Measurements from ENCODE around the gene SPPL2C.
A peak's percentile ranks its signal among the peaks of the same experiment; 100 is the strongest.

Gene SPPL2C

DNA sequence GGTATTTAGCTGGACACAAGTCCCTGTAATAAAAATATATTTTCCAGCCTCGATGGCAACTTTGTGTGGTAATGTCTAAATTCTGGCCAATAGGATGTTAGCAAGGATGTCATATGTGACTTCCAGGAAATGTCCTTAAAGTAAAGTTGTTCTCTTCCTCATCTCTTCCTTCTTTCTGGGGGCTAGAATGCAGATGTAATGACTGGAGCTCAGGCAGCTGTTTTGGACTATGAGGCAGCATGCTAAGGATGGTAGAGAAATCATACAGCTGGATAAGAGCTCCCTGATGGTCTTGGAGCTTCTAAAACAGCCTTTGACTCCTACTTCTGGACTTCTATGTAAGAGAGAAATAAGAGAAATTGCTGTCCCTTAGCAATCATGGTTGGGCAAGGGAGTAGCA is 32.8 kb downstream of the SPPL2C start:
- no peak for DNase-seq (ENCODE audit: low spot score)

DNA sequence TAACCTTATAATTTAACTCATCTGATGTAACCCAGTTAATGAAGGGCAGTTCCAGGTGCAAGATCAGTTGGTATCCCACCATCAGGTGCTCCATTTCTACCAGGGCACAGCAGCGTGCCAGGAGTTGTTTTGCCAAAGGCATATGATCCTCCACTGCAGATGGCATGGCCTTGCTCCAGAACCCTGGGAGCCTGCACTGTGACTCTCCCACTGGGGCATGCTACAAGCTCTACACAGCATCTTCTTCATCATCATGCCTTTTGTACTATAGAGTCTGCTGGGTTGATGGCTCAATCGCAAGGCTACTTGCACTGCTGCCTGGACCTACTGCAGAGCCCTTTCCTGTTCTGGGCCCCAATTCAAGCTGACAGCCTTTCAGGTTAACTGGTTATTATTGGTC is 38.4 kb downstream of the SPPL2C start:
- peak; percentile 69 for DNase-seq (ENCODE audit: low spot score)

DNA sequence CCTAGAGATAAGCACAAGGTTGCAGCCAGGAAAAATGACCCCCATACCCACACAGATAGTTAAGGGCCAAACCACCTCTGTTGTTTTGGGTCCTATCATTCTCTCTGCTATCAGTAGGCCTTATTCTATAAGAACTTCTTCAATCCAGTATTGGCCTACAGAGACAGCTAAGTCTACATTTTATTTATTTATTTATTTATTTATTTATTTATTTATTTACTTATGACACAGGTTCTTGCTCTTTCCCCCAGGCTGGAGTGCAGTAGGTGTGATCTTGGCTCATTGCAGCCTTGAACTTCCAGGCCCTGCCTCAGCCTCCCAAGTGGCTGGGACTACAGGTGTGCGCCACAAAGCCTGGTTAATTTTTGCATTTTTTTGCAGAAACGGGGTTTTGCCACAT is 42.2 kb downstream of the SPPL2C start:
- no peak for DNase-seq (ENCODE audit: low spot score)

DNA sequence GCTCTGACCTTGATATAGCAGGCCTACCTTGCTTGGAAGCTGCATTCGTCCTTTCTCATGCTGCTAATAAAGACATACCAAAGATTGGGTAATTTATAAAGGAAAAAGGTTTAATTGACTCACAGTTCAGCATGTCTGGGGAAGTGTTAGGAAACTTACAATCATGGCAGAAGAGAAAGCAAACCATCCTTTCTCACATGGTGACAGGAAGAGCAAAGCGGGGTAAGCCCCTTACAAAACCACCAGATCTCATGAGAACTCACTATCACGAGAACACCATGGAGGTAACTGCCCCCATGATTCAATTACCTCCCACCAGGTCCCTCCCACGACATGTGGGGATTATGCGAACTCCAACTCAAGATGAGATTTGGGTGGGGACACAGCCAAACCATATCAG is 43.7 kb downstream of the SPPL2C start:
- DNase-seq (ENCODE audit: low spot score), result no peak

DNA sequence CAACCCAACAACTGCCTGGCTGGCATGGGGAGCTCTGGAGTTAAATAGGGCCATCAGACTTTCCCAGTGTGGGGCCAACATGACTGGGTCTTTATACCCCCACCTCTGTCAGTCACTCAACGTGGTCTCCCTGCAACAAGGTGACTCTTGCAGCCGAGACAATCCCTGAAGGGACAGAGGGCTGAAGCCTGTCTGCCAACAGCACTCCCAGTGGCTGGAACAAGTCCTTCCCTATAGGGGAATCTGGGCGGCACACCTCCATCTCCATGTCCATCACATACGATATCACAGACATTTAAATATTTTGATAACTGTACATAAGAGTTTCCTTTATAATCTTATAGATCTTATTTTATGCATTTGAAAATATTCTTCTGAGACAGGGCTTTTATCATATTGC is 44.9 kb downstream of the SPPL2C start:
- DNase-seq (ENCODE audit: low spot score), result no peak

DNA sequence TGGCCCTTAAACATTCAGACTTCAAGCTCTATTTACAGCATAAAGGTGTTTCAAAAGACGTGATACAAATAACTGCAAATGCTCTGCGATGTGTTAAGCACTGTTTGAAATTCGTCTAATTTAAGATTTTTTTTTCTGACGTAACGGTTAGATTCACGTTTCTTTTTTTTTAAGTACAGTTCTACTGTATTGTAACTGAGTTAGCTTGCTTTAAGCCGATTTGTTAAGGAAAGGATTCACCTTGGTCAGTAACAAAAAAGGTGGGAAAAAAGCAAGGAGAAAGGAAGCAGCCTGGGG is 49.0 kb downstream of the SPPL2C start:
- DNase-seq (ENCODE audit: low spot score), result no peak

DNA sequence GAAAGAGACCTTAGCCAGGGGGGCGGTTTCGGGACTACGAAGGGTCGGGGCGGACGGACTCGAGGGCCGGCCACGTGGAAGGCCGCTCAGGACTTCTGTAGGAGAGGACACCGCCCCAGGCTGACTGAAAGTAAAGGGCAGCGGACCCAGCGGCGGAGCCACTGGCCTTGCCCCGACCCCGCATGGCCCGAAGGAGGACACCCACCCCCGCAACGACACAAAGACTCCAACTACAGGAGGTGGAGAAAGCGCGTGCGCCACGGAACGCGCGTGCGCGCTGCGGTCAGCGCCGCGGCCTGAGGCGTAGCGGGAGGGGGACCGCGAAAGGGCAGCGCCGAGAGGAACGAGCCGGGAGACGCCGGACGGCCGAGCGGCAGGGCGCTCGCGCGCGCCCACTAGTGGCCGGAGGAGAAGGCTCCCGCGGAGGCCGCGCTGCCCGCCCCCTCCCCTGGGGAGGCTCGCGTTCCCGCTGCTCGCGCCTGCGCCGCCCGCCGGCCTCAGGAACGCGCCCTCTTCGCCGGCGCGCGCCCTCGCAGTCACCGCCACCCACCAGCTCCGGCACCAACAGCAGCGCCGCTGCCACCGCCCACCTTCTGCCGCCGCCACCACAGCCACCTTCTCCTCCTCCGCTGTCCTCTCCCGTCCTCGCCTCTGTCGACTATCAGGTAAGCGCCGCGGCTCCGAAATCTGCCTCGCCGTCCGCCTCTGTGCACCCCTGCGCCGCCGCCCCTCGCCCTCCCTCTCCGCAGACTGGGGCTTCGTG is 49.5 kb downstream of the SPPL2C start, which contains the start of gene MAPT:
Gene MAPT (plus strand): TSS at position 533 of the 763 bp plus-strand sequence. CDS start 67,784 bp downstream, outside the sequence.
- DNase-seq (ENCODE audit: low spot score), result peak; percentile 91

DNA sequence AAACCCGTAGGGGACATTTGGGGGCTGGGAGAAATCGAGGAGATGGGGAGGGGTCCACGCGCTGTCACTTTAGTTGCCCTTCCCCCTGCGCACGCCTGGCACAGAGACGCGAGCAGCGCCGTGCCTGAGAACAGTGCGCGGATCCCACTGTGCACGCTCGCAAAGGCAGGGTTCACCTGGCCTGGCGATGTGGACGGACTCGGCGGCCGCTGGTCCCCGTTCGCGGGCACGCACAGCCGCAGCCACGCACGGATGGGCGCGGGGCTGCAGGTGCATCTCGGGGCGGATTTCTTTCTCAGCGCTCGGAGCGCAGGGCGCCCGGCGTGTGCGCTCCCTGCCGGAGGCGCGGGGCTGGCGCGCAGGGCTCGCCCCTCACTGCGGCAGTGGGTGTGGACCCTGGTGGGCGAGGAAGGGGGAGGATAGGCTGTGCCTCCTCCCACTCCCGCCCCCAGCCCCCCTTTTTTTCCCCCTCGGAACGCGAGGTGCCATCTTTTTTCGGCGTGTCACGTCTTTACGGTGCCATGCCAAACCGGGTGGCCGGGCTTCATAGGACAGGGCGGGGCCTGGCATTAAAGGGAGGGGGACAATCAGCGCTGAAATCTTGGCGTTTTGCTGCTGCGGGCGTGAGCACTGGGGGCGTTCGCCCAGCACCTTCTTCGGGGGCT is 50.8 kb downstream of the SPPL2C start:
- DNase-seq (ENCODE audit: low spot score), result peak; percentile 59

DNA sequence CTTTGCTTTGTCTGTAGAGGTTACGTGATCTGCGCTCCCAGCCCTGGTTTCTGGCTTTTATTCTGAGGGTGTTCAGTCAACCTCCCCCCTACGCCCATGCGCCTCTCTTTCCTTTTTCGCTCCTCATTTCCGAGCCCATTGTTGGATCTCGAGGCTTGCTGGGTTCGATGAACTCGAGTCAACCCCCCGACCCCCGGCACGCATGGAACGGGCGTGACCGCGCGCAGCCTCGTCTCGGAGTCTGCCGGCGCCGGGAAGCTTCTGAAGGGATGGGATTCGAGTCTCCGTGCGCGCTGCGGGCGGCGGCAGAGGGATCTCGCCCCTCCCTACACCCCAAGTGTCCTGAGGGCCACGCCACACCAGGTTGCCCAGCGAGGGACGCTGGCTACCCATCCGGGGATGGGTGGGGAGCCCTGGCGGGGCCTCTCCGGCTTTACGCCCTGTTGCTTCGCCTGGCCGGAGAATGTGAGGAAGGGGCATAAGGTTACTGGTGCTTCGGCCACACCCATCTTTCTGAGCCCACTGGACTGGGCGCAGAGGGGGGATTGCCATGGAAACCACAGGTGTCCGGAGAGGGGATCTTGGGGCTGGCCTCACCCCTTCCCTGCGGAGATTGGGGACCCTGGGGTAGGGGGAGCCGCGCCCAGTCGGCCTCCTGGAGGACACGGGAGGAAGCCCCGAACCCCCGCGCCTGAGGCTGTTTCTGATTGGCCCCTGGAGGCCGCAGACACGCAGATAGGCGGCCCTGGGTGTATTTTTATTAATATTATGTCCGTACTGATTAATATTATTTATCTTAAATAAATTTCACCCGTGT is 51.5 kb downstream of the SPPL2C start:
- DNase-seq (ENCODE audit: low spot score), result no peak

Data from cerebellar cortex (tissue), 1 donor.